GM21381 (cell line): ENCODE measurements around the gene SLC44A5.
"Not testable (repeated sequence)": the region's sequence is repeated elsewhere in the genome, so short reads cannot be mapped to it uniquely, and the experiment has no call there.

Source experiments
- ATAC-seq: cut with Tn5 transposase; IDR thresholded peaks from one replicate; pipeline ENCODE4 v1.9.1; 2021; ENCODE audit warnings: mild to moderate bottlenecking, moderate library complexity; ENCODE audit not compliant: unreplicated experiment

SLC44A5 gene

DNA sequence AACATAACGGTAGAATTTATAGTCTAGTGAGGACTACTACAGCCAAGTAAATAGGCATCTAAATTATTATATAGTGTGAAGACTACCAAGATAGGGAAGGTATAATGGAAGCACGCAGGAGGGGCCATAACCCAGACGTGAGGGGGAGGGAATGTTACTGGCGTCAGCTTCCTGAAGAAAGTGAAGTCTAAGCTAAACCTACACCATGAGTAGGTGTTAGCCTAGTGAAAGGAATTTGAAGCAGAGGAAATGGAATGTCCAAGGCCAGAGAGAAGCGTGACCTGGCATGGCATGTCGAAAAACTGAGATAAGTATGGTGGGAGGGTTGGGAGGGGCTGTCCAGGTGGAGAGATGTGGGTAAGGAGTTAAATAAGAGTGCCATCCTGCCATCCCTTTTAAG lies 140.5 kb downstream of the SLC44A5 start:
- no peak for ATAC-seq

DNA sequence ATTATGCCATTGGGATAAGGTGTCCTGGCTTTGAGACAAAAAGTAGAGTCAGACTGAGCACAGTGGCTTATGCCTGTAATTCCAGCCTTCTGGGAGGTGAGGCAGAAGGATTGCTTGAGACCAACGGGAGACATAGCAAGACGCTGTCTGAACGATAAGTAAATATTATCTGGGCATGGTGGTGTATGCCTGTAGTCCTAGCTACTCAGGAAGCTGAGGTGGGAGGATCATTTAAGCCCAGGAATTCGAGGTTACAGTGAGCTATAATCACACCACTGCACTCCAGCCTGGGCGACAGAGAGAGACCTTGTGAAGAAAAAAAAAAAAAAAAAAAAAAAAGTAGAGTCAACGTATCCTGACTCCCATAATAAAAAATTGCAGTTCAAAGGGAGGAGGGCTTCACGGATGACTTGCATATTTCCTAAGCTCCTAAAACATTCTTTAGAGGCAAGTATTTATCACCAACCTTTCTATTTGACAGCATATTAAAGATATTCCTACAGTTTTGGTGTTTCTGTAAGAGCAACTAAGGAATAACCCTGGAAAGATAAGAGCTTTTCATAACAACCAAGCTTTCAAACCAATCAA lies 141.2 kb downstream of the SLC44A5 start:
- no peak for ATAC-seq

DNA sequence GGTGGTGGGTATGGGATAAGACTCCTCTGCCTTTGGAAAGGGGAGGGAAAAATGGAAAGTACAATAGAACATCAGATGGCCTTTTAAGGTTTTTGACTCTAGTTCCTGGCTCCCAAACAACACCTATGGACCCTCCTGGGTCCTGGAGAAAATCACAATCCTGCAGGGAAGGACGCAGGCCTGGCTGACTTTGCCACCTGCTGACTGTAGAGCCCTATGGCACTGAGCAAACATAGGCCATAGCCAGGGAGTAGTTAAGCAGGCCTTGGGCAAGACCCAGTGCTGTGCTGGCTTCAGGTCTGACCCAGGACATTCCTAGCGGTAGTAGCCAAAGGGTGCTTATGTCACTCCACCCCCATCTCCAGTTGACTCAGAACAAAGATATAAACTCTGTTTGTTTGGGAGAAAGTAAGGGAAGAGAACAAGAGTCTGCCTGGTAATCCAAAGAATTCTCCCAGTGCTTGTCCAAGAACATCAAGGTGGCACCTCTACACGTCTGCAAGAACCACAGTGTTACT lies 149.0 kb downstream of the SLC44A5 start:
- no peak for ATAC-seq

DNA sequence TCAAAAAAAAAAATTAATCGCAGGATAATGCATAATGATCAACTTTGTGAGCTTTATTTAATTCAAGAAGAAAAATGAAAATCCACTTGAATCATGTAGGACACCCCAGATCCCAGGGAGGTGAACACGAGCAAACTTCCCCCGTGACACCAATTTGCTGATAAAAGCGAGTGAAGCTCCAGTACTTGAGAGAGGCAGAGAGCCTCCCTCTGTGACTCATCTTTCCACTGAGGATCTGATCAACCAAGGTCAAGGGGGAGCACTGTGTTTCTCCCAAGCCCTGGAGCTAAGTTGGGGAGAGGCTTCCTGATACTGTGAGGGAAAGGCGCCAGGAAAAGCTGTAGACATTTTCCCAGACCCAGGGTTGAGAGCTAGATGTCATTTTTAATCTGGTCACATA lies 160.9 kb downstream of the SLC44A5 start:
- no peak for ATAC-seq

DNA sequence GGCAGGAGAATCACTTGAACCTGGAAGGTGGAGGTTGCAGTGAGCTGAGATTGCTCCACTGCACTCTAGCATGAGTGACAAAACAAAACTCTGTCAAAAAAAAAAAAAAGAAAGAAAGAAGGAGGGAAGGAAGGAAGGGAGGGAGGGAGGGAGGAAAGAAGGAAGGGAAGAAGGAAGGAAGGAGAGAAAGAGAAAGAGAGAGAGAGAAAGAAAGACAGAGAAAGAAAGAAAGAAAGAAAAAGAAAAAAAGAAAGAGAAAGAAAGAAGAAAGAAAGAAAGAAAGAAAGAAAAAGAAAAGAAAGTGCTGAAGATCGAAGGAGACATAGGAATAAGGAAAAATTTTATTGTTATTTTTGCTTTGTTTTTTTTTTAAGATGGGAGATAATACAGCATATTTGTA lies 166.7 kb downstream of the SLC44A5 start:
- ATAC-seq, result no peak

DNA sequence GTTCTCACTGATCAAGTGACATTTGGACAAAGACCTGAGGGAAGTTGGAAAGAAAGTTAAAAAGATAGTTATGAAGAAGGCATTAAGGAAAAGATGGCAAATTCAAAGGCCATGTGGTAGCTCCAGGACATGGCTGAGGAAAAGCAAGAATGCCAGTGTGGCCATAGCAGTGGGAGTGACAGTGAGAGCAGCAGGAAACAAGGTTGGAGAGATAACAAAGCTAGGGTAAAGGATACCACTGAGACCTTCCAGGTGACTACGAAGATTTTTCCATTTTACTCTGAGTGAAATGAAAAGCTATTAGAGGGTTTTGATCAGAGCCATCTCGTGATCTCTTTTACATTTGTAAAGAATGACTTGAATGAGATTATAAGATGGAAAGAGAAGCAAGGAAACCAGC lies 170.6 kb downstream of the SLC44A5 start:
- no peak for ATAC-seq

DNA sequence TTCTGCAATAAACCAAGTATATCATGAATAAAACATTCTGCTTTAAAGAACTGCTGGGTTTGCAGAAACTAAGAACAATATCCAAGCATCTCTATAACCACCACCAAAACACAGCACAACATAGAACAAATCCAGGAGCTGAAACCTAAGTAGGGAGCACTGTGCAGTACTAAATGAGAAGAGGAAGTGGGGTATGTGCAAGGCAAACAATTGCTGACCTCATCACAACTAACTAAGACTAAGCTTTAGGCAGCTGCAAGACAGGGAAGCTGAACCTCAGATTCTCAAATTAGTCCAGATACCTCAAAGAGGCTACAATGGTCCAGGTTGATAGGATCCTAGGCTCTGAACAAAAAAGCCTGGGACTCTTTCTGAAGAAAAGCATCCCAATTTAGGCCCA lies 172.6 kb downstream of the SLC44A5 start:
- ATAC-seq, result no peak

DNA sequence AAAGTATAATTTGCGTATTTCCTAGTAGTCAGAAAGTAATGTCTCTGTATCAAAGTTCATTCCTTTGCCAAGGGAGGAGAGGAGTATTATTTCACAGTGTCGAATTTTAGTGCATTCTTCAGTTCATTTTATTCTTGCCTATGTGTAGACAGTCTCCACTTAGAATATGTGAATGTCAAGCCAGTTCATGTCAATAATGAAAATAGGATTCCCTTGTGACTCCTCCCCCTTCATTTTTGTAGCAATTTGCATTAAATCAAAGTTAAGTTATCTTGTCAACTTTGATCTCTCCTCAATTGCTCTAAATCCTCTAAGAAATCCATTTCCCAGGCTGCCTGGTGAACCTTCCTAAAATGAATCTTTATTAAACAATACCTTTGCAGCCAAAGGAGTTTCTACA lies 179.1 kb downstream of the SLC44A5 start:
- no peak for ATAC-seq

DNA sequence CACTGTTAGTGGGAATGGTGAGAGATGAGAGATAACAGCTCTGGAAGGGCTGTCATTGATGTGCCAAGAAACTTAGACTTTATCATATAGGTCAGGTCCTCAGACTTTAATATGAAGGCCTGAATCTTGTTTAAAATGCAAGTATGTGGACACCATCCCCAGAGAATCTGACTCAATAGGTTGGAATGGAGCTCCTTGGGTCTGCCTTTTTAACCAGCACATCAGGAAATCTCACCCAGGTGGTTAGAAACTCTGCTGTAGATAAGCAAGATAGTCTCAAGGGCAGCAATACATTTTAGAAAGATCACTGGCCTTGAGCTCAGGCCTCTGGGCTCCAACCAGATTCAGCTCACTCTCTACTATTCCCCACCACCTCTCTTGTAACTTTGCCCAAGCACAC lies 180.4 kb downstream of the SLC44A5 start:
- no peak for ATAC-seq

DNA sequence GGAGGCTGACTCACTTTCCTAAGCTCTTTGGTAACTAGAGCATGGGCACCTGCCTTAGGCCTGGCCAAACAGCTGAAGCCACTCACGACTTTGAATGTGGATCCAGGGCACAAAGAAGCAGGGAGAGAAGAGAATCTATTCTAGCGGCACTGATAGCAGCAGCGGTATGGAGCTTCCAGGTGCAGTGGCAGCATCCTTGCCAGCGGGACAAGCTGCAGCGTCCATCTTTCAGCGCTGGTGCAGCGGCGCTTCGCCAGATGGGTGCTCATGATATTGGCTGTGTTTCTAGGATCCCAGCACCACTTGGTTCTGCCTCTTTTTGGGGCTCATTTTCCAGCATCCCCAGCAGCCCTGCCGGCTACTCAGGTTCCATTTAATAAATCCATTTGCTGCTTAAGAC lies 184.2 kb downstream of the SLC44A5 start:
- no peak for ATAC-seq

DNA sequence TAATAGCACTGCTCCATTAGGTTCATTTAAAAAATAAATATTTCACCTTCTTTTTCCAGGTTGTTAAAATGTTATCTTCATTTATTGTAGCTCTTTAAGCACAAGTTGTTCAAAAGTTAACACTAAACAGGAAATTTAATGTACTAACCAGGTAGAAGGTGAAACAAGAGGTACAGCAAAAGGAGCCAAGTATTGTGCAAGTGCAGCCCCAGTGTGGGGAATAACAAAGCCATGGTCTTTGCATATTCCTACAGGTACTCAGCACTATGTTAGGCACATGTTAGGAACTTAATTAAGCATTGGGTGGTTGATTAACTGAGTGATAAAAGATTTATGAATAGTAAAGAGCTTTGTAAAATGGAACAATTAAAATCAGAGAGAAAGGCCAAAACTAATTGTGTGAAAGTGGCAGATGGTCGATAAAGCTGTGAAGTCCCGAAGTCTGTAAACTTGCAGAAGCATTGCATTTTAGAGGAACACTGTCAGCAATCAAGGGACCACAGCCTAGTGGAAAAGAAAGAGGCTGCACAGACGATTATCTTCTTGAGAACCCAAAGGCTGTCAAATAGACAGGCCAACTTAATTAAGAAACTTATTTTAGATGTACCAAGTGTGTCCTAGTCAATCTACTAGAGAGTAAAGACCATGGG lies 185.8 kb downstream of the SLC44A5 start:
- no peak for ATAC-seq

DNA sequence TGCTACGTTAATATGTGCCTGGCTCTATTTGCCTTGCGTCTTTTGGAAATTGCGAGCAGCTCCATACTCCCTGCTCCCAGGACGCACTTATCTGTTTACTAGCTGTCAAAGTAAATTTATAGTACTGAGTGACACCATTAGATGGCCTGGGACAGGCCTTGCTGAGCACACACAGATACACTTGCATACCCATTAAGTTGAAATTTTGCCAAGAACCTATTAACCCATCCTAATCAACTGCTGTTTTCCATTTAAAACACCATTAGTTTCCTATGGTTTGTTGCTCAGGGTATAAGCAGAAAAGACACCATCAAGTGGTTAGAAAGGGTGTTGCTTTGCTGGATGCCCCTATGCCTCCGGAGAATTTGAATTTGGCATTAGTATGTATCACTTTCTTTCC lies 187.3 kb downstream of the SLC44A5 start:
- no peak for ATAC-seq

DNA sequence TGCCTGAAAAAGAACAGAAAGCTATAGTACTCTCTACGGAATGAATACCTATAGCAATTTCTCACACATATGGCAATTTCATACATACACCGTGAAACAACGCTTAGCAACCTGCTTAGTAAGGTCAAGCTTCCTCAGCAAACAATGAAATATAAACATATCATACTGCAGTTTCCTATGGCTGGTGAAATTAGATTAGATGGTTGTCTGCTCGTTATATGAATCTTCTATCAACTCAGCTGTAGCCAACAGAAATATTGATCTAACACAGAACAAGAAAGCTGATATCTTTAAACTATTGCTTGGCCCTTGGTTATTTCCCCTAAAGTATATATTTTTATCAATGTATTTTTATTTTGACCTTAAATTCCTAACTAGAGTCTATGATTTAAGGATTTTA lies 187.8 kb downstream of the SLC44A5 start:
- no peak for ATAC-seq

DNA sequence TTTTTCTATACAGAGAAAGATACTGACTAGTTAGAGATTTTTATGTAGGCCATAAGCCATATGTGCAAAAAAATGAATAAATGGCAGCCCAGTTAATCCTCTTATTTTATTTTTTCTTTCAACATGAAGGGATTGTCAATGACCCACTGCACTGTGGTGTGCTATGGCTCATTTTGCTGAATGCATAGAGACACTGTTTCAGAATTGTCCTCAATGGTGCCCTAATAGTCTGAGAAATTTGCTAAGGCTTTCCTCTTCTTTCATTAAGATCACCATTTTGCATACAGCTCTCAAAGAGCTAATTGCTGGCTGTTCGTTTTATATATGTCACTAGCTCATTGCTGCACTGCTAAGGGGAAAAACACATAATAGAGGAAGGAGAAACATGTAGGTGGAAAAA lies 189.5 kb downstream of the SLC44A5 start:
- no peak for ATAC-seq

DNA sequence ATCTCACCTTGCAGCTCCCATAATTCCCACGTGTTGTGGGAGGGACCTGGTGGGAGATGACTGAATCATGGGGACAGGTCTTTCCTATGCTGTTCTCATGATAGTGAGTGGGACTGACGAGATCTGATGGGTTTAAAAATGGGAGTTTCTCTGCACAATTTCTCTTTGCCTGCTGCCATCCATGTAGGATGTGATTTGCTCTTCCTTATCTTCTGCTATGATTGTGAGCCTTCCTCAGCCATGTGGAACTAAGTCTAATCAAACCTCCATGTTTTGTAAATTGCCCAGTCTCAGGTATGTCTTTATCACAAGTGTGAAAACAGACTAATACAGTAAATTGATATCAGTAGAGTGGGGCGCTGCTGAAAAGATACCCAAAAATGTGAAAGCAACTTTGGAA lies 195.7 kb downstream of the SLC44A5 start:
- ATAC-seq, result no peak

DNA sequence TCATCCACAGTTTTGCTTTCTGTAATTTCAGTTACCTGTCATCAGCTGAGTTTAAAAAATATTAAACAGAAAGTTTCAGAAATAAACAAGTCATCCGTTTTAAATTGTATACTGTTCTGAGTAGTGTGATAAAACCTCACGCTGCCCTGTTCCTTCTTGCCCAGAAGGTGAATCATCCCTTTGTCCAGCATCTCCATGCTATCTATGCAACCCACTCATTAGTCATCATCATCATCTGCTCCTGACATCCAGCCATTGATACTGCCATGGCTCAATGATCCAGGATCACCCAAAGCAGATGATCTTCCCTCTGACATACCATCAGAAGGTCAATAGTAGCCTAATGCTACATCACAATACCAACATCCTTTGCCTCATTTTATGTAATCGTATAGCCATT lies 198.3 kb downstream of the SLC44A5 start:
- no peak for ATAC-seq

DNA sequence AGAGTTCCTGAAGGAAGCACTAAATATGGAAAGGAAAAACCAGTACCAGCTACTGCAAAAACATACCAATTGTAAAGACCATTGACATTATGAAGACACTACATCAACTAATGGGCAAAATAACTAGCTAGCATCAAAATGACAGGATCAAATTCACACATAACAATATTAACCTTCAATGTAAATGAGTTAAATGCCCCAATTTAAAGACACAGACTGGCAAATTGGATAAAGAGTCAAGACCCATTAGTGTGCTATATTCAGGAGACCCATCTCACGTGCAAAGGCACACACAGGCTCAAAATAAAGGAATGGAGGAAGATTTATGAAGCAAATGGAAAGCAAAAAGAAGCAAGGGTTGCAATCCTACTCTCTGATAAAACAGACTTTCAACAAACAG lies 206.2 kb downstream of the SLC44A5 start:
- not testable (repeated sequence) for ATAC-seq

DNA sequence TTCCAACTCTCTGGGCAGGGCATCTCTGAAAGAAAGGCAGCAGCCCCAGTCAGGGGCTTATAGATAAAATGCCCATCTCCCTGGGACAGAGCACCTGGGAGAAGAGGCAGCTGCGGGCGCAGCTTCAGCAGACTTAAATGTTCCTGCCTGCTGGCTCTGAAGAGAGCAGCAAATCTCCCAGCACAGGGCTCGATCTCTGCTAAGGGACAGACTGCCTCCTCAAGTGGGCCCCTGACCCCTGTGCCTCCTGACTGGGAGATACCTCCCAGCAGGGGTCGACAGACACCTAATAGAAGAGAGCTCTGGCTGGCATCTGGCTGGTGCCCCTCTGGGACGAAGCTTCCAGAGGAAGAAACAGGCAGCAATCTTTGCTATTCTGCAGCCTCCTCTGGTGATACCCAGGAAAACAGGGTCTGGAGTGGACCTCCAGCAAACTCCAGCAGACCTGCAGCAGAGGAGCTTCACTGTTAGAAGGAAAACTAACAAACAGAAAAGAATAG lies 207.7 kb downstream of the SLC44A5 start:
- ATAC-seq, result not testable (repeated sequence)

DNA sequence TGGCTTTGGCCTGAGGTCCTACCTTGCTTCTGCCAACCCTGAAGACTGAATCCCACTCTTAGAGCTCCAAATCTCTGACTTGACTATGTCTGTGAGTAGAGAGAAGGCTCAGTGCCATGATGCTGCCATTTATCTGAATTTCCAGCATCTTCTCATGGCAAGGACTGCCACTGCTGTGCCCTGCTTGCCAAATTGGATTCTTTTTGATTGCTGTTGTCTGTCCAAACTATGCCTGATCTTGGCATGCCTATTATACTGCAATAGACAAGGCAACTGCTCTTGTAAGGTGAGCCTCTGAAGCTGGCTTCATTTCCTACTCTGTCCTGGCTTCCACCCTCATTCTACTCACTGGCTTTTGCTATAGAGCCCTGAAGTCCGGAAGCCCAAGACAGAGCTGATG lies 210.2 kb downstream of the SLC44A5 start:
- ATAC-seq, result no peak

DNA sequence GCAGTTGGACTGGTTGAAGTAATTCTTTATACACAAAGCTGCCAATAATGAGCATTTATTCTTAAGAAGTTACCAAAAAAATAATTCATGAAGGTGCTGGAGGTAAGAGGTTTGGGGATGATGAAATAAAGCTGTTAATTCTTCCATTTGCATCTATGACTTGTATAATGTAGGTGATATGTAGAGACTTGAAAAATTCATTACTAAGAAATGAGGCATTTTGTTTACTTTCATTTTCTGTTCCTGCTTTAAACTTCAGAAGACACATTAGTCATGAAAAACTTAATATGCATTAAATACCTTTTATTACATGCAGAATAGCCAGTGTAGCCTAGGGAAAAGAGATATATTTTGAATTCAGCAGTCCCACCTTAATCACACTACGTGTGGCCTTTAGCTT lies 214.2 kb downstream of the SLC44A5 start:
- ATAC-seq, result no peak

DNA sequence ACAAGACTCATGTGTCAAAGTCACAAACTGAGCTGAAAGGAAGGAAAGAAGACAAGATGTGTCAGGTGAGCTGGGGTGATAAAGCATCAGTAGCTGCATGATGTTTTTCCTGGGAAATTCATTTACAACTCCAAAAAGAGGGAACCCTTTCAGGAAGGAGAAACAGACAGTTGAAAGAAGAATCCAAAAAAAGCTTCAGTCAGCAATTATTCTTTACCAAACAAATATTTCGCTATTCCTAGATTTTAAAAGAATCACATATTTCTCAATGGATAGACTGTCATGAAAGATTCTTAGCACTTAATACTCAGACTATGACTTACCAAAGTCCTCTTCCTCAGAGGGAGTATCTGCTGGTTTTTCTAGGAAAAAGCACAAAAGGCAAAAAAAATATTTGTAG lies 214.7 kb downstream of the SLC44A5 start:
- ATAC-seq, result no peak

DNA sequence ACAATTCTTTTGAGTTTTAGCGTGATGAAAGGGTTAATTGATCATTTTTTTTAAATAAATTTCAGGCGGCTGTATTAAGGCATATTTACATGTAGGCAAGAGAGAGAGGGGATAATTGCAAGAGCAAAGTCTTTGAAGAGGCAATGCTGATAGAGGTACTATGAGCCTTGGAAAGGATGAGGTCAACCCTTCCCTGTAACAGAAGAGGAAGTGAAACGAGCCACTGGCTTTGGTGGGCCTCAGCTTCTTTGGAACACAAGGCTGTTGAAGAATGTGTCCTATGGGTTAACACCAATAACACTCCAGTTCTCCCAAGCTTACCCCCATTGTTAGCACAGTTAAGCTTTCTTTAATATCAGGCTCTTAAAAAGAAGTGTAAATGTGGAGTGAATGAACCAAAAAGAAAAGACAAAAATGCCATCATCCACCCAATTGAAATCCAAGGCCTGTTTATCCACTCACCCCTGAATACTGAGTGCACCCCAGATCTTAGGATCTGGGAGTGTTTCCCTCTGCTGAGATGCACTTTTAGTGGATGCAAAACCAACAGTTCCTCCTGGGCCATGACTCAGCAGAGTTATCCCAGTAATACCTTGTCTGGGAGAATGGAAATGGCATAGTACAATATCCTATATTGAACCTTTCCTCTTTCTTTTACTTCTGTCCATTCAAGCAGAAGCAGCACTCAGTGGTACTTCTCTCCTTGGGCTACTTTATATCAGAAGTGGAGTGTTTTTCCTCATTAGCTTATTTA lies 216.4 kb downstream of the SLC44A5 start:
- ATAC-seq, result peak; percentile 48
